HepG2 (cell line): ENCODE data around the gene UFSP2.

Experiments used
- ESRRA ChIP-seq: sonication (generic); formaldehyde crosslinking; IDR thresholded peaks from 2 replicates; pipeline ENCODE4 v1.5.1; 2020; ENCODE audit warnings: mild to moderate bottlenecking, low read depth, missing genetic modification reagents
- EZH2 ChIP-seq: conservative IDR thresholded peaks from 2 replicates; pipeline ENCODE4 v1.6.1; 2012; ENCODE audit warnings: mild to moderate bottlenecking, low read depth, low read length, moderate library complexity
- FOXA1 ChIP-seq, 2 experiments: fragments of 450-650 bp in 1 of 2; sonication (generic) in 1 of 2; formaldehyde crosslinking in 1 of 2; IDR thresholded peaks; 2 replicates each; pipeline versions ENCODE4 v1.4.0 to v1.6.1; 2016 to 2020; ENCODE audit warnings: missing genetic modification reagents in 1 of 2
- MAFG ChIP-seq: sonication (generic); formaldehyde crosslinking; IDR thresholded peaks from 2 replicates; pipeline ENCODE4 v1.5.1; 2020; ENCODE audit warnings: mild to moderate bottlenecking, missing genetic modification reagents
- MBD4 ChIP-seq: IDR thresholded peaks from 2 replicates; pipeline ENCODE4 v1.6.1; 2012; ENCODE audit warnings: low read length, inconsistent platforms, borderline replicate concordance
- RAD21 ChIP-seq: fragments of 450-650 bp; formaldehyde crosslinking; IDR thresholded peaks from 2 replicates; pipeline ENCODE4 v1.5.0; 2020; ENCODE audit warnings: mild to moderate bottlenecking
- RFX1 ChIP-seq: fragments of 450-650 bp; IDR thresholded peaks from 2 replicates; pipeline ENCODE4 v1.6.1; 2017
- SP4 ChIP-seq: sonication (generic); formaldehyde crosslinking; IDR thresholded peaks from 2 replicates; pipeline ENCODE4 v1.8.1; 2023; ENCODE audit warnings: mild to moderate bottlenecking, missing genetic modification reagents
- SUZ12 ChIP-seq: fragments of 150-350 bp; IDR thresholded peaks from 2 replicates; pipeline ENCODE4 v1.6.1; 2014; ENCODE audit warnings: low read depth, low read length
- TCF12 ChIP-seq, 2 experiments: fragments of 450-650 bp in 1 of 2; sonication (generic) in 1 of 2; formaldehyde crosslinking in 1 of 2; IDR thresholded peaks; 2 replicates each; pipeline versions ENCODE4 v1.6.1 to v1.8.0; 2017 to 2022; ENCODE audit warnings: antibody characterized with exemption in 1 of 2, mild to moderate bottlenecking in 1 of 2, missing genetic modification reagents in 1 of 2, moderate library complexity in 1 of 2
- ZNF766 ChIP-seq: sonication (generic); formaldehyde crosslinking; IDR thresholded peaks from 2 replicates; pipeline ENCODE4 v1.5.0; 2020; ENCODE audit warnings: missing genetic modification reagents, borderline replicate concordance

DNA sequence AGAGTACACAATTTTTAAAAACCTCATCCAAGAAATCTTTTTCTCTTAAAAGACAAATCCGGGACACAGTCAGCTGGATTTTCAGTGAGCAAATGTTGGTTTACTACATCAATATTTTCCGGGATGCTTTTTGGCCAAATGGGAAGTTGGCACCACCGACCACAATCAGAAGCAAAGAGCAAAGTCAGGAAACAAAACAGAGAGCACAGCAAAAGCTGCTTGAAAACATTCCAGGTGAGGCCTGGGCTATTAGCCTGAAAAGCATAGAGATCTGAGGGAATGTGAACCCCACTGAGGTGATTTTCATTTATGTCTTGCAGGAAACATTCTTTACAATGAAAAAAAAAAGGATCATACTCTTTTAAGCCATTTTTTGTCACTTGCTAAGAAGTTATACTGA is 63.9 kb downstream of the UFSP2 start:
- TF ChIP-seq TCF12 (IDR thresholded peaks at IDR 0.05): no peak
- no peak for TF ChIP-seq TCF12 (CRISPR knock-in tag; IDR thresholded peaks at IDR 0.05)
- TF ChIP-seq RFX1: no peak
- no peak for TF ChIP-seq MBD4
- no peak for TF ChIP-seq SP4
- no peak for TF ChIP-seq EZH2
- no peak for TF ChIP-seq ESRRA (CRISPR knock-in tag)
- TF ChIP-seq SUZ12: no peak
- TF ChIP-seq ZNF766 (CRISPR knock-in tag): no peak
- TF ChIP-seq MAFG (CRISPR knock-in tag): no peak
- no peak for TF ChIP-seq FOXA1 (IDR thresholded peaks at IDR 0.05)
- TF ChIP-seq FOXA1 (CRISPR knock-in tag; IDR thresholded peaks at IDR 0.05): no peak
- no peak for TF ChIP-seq RAD21 (CRISPR knock-in tag)
